Stomach smooth muscle (tissue), 2 donors: ENCODE measurements around the gene INPP5J.
"Not testable (repeated sequence)": the region's sequence is repeated elsewhere in the genome, so short reads cannot be mapped to it uniquely, and the experiment has no call there.

Experiments used
- H3K27ac ChIP-seq: one replicate; pipeline ENCODE4 v1.7.0; 2013; ENCODE audit warnings: mild to moderate bottlenecking, low read length, inconsistent platforms
- H3K27me3 ChIP-seq, 2 donors: one replicate each; pipeline ENCODE4 v1.7.0; 2013; ENCODE audit warnings: low read length in 2 of 2; ENCODE audit not compliant: insufficient read depth in 2 of 2, control insufficient read depth in 1 of 2
- H3K36me3 ChIP-seq, 2 donors: one replicate each; pipeline ENCODE4 v1.7.0; 2013; ENCODE audit warnings: low read length in 2 of 2; ENCODE audit not compliant: control insufficient read depth in 2 of 2, insufficient read depth in 2 of 2
- H3K4me1 ChIP-seq: one replicate; pipeline ENCODE4 v1.7.0; 2013; ENCODE audit warnings: low read length; ENCODE audit not compliant: control insufficient read depth, insufficient read depth
- H3K4me3 ChIP-seq, 2 donors: one replicate each; pipeline ENCODE4 v1.7.0; 2013; ENCODE audit warnings: low read length in 2 of 2
- H3K9ac ChIP-seq, 2 donors: one replicate each; pipeline ENCODE4 v1.7.0; 2013; ENCODE audit warnings: low read length in 2 of 2, mild to moderate bottlenecking in 1 of 2
- H3K9me3 ChIP-seq, 2 donors: one replicate each; pipeline ENCODE4 v1.7.0; 2013; ENCODE audit warnings: low read length in 2 of 2; ENCODE audit not compliant: control insufficient read depth in 2 of 2
- donor health status: healthy.
- donor health status: Pancreatic carcinoma.

INPP5J gene

GRCh38 chr22:31171734-31172133 is 49.0 kb downstream of the INPP5J start:
- not testable (repeated sequence) for H3K4me3 ChIP-seq, H3K27ac ChIP-seq, H3K4me1 ChIP-seq, H3K27me3 ChIP-seq, H3K9me3 ChIP-seq, H3K9ac ChIP-seq, H3K36me3 ChIP-seq

GRCh38 chr22:31173386-31174145 is 50.8 kb downstream of the INPP5J start:
- no peaks in the 10 kb centered on the region for H3K9me3 ChIP-seq
- H3K9ac ChIP-seq = no peak overlapping the region
- peak overlapping the region; percentile 18 for H3K27ac ChIP-seq
- H3K4me3 ChIP-seq = no peak overlapping the region
- H3K36me3 ChIP-seq = peaks cover 0 to 2% of the 10 kb centered on the region in 2 donors
- peaks cover 4% of the 10 kb centered on the region for H3K4me1 ChIP-seq
- H3K27me3 ChIP-seq = no peaks in the 10 kb centered on the region

- peaks cover 8% of the 10 kb centered on the region for H3K4me1 ChIP-seq
- H3K27ac ChIP-seq = peak overlapping the region; percentile 31
- H3K27me3 ChIP-seq = no peaks in the 10 kb centered on the region
- no peaks in the 10 kb centered on the region for H3K9me3 ChIP-seq
- no peak overlapping the region for H3K4me3 ChIP-seq
- H3K36me3 ChIP-seq = peaks cover 3 to 5% of the 10 kb centered on the region in 2 donors
- H3K9ac ChIP-seq = no peak overlapping the region
These were observed 54.2 kb downstream of the INPP5J start for GRCh38 chr22:31176923-31177322.

GRCh38 chr22:31177420-31178162 is 54.8 kb downstream of the INPP5J start:
- no peak overlapping the region for H3K4me3 ChIP-seq
- no peak overlapping the region for H3K9ac ChIP-seq
- no peaks in the 10 kb centered on the region for H3K9me3 ChIP-seq
- peaks cover 3 to 5% of the 10 kb centered on the region in 2 donors for H3K36me3 ChIP-seq
- H3K27me3 ChIP-seq = no peaks in the 10 kb centered on the region
- peaks cover 8% of the 10 kb centered on the region for H3K4me1 ChIP-seq
- no peak overlapping the region for H3K27ac ChIP-seq

- Histone ChIP-seq H3K27ac (no peak overlapping the region), H3K36me3 (peaks cover 3 to 5% of the 10 kb centered on the region in 2 donors), H3K4me3 (no peak overlapping the region), H3K9me3 (no peaks in the 10 kb centered on the region), H3K9ac (no peak overlapping the region), H3K27me3 (no peaks in the 10 kb centered on the region), H3K4me1 (peaks cover 8% of the 10 kb centered on the region)
These were observed 56.1 kb downstream of the INPP5J start for GRCh38 chr22:31178859-31179258.

- peaks cover 3 to 5% of the 10 kb centered on the region in 2 donors for H3K36me3 ChIP-seq
These were observed 56.6 kb downstream of the INPP5J start for GRCh38 chr22:31179345-31179744.

GRCh38 chr22:31184015-31184414 is 61.2 kb downstream of the INPP5J start:
- Histone ChIP-seq H3K36me3 (peaks cover 7 to 9% of the 10 kb centered on the region in 2 donors), H3K9ac (no peak overlapping the region), H3K4me1 (peaks cover 4% of the 10 kb centered on the region), H3K4me3 (no peak overlapping the region), H3K9me3 (no peaks in the 10 kb centered on the region), H3K27ac (no peak overlapping the region), H3K27me3 (no peaks in the 10 kb centered on the region)

More at GRCh38 chr22:31179345-31179744, 56.6 kb downstream of the INPP5J start:
- Histone ChIP-seq H3K9ac (no peak overlapping the region), H3K9me3 (no peaks in the 10 kb centered on the region), H3K4me1 (peaks cover 8% of the 10 kb centered on the region), H3K27ac (no peak overlapping the region), H3K4me3 (no peak overlapping the region), H3K27me3 (no peaks in the 10 kb centered on the region)
